GM12874 (cell line): ENCODE results near the gene FHIT.

Source experiments
- TF ChIP-seq, protein P1 (sequence below): IDR thresholded peaks from 2 replicates; pipeline ENCODE4 v1.5.1; 2011; ENCODE audit warnings: low read depth, mild to moderate bottlenecking, control low read depth, low read length, moderate library complexity; ENCODE audit not compliant: insufficient read depth

FHIT gene

DNA sequence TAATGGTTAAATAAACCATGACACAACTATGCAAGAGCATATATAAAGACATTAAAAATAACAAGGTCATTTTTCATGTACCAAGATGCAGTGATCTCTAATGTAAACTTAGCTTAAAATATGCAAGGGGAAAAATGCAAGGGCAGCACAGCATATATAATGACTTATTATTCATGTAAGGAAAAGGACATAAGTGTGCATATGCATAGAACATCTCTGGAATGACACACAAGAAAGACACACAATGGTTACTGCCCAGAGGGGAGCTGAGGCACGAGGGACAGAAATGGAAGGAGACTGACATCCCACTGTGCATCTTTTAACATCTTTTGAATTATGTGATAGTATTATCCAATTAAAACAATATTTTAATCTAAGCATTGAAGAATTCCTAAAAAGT, 79.0 kb downstream of the FHIT start:
- TF ChIP-seq, protein P1, sequence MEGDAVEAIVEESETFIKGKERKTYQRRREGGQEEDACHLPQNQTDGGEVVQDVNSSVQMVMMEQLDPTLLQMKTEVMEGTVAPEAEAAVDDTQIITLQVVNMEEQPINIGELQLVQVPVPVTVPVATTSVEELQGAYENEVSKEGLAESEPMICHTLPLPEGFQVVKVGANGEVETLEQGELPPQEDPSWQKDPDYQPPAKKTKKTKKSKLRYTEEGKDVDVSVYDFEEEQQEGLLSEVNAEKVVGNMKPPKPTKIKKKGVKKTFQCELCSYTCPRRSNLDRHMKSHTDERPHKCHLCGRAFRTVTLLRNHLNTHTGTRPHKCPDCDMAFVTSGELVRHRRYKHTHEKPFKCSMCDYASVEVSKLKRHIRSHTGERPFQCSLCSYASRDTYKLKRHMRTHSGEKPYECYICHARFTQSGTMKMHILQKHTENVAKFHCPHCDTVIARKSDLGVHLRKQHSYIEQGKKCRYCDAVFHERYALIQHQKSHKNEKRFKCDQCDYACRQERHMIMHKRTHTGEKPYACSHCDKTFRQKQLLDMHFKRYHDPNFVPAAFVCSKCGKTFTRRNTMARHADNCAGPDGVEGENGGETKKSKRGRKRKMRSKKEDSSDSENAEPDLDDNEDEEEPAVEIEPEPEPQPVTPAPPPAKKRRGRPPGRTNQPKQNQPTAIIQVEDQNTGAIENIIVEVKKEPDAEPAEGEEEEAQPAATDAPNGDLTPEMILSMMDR = no peak

DNA sequence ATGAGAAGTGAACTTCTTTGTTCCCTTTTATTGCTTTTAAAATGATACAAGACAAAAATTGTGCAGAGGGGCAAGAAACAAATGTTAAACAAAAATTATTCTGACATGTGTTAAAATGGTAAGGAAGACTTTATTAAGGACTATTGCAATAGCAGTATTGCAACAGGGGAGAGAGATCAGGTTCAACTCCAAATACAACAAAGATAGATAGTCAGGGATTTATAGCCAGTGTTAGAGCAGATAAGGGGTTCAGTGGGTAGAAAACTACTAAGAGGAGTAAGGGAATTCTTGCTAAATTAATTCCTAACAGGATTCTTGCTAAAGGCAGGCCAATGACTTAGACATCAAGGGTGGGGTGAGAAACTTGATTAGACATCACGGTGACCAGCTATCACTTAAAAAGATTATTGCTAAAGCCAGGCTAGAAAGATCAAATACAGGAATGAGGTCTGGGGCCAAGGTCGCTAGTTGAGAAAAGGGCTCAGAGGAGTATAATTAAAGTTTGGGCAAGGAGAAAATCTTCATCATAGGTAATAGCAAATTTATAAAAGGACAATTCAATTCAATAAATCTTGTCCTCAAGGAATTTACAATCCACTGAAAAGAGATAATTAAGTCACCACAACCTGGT, 81.5 kb downstream of the FHIT start:
- TF ChIP-seq, protein P1 = no peak

DNA sequence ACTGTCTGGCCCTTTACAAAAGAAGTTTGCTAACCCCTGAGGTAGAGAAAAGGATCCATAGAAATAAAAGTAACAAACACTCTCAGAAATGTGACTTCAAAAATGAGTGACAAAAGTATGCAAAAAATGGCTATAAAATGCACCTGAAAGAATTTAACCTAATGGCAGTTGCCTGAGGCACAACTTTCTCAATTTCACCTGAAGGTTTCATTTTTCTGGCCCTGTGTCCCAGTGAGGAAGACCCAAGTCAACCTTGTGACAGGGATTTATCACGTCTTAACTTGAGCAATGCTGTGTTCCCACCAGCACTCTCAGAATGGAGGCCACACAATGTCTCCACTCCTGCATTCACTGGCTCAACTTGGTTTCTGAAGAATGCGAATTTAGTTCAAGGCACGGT, 83.0 kb downstream of the FHIT start:
- TF ChIP-seq, protein P1 = no peak

DNA sequence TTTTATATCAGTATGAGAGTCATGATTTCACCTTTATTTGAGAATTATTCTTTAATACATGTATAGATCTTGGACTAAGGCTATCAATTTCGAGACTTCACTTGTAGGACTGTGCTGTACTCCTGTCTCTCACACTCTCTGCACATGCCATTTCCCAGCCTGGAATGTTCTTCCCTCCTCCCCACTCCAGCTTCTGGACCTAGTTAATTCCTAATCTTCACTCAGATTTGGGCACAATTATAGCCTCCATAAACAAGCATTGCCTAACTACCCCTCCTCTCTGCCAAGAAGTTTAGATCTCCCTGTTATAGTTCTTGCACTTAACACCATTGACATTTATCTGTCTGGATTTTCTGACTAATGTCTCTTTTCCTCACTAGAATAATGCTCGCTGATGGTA, 88.3 kb downstream of the FHIT start:
- TF ChIP-seq, protein P1 = no peak

DNA sequence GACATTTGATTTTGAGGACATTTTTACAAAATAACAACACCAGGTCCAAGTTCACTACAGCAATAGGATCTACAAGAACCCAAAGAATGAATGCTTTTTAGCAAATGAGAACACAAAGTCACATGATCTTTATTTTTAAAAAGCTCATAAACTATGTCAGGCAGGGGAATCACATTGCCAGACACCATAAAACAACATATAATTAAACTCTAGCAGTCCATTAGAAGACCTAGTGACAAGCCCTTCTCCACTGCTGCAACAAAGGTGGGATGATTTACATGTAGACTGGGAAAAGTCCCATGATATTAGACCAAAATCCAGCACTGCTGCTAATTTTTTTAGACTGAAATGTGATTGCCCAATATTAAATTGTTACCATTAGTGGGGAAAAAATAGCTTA, 92.6 kb downstream of the FHIT start:
- TF ChIP-seq, protein P1 = no peak

DNA sequence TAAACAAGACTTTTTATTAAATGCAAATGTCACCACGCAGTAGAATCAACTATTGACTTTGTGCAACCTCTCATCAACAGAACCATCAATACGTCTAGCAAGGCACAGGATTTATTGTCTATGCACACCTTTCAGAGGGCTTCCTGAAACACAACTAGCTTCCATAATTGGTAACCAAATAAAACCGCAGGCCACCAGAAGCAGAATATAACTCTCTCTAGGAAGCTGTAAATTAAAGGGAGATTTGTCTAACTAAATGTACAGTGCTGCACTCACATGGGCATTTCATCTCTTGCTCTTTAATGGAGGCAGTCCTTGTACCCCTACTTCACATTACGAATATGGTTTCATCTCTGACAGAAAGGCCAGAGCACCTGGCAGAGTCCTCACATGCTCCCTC, 93.0 kb downstream of the FHIT start:
- TF ChIP-seq, protein P1 = no peak

DNA sequence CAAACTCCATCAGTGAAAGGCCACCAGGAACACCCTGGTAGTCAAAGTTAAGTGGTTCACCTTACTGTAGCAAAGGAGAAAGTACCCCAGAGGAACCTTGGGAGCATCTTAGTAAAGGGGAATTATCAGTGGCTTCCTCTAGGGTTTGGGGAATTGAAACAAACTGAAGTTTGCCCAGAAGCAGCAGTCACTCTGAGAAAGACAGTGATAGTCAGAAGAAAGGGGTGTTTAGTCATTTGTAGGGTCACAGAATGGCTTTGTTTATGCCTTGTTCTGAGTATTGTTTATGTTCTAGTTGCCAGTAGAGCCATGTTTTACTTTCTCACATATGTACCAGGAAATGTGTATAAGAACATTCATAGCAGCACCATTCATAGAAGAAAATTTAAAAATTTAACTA, 93.8 kb downstream of the FHIT start:
- TF ChIP-seq, protein P1 = no peak
